ENCODE measurements around the gene TMPRSS9.

- TF ChIP-seq CTCF (IDR thresholded peaks at IDR 0.05 in 8 of 11, conservative IDR thresholded peaks at IDR 0.05 in 3 of 11): no peak
- TF ChIP-seq POLR2A (IDR thresholded peaks at IDR 0.05): no peak
- TF ChIP-seq POLR2AphosphoS5 (IDR thresholded peaks at IDR 0.05): no peak
Measured at GRCh38 chr19:2392366-2392765, 32.3 kb downstream of the TMPRSS9 start.
